G401 (cell line): ENCODE data around the gene LCA5L. TPM values are rescaled to one million over a fixed set of nuclear protein-coding genes. Genes with fewer than 3 reads are reported as not detected.
"Not testable (repeated sequence)": the region's sequence is repeated elsewhere in the genome, so short reads cannot be mapped to it uniquely, and the experiment has no call there.

Source experiments
- DNase-seq: peaks from one replicate; pipeline ENCODE4 v3.0.0-alpha.2; 2015; ENCODE audit warnings: low spot score
- in situ Hi-C: cut with HindIII; loops from 2 replicates; pipeline ENCODE4 v1.10.0; 2016; ENCODE audit warnings: low sequenced_read_pairs, mixed read lengths
- total RNA-seq: library from RNA; depleted of rRNA; stranded (reverse); fragments of >200 nt; shearing (Covaris generic); gene quantifications from 2 replicates; pipeline ENCODE4 v1.2.3, GENCODE V29; 2014

The LCA5L gene
- total RNA-seq, 1 experiment from 2014 or later = 5.0 TPM

DNA sequence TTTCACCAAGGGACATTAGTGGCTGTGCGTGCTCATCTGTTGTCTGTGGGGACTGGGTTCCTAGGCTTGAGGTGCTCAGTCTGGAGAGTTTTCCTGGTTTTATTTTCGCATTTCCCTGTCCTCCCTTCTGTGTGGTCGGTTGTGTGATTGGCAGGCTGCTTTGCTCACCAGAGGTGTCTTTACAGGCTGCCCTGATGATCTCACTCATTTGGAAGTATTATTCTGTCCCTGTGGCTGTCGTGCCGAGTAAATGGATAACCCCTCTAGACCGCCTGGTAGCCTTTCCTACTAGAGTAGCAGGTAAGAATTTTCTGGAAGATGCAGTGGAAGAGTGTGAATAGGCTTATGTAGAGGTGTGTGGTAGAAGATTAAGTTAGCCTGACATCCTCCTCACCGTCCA is 52.6 kb downstream of the LCA5L start:
- no peak for DNase-seq
- in situ Hi-C loops = no loop called here

DNA sequence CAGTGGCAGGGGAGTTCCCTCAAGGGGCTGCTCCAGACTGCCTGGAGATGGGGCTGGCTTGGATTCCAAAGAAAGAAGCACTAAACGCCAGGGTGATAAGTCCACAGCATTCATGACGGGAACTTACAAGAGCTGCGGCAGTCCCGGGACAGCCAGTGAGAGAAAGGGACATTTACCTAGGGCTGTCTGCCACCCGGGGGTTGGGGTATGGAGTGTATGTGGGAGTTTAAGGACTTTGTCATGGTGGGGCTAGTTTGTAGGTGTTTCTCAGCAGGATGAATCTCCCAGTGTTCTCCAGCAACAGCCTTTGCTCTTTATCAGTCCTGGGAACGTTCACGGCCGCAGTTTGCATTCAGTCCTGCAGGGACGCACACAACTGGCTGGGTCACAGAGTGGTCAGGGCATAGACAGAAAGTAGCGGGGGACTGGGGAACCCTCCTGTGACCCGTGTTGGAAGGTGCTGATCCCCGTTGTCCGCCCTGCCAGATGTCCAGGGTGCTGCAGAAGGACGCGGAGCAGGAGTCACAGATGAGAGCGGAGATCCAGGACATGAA is 55.3 kb downstream of the LCA5L start:
- DNase-seq = no peak
- in situ Hi-C loops = no loop called here

DNA sequence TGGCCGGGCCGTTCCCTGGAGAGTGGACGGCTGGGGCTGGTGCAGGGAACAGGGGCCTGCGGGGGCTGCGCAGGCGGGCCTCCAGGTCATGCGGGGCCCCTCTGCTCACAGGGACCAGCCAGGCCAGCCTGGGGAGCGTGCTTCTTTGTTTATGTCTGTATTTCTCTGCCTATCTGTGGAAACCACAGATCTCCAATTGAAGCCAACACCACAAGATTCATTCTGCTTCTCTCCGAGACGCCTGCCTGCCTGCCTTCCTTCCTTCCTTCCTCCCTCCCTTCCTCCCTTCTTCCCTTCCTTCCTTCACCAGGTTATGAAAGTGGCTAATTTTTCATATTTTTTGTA is 56.8 kb downstream of the LCA5L start:
- in situ Hi-C loops = no loop called here

DNA sequence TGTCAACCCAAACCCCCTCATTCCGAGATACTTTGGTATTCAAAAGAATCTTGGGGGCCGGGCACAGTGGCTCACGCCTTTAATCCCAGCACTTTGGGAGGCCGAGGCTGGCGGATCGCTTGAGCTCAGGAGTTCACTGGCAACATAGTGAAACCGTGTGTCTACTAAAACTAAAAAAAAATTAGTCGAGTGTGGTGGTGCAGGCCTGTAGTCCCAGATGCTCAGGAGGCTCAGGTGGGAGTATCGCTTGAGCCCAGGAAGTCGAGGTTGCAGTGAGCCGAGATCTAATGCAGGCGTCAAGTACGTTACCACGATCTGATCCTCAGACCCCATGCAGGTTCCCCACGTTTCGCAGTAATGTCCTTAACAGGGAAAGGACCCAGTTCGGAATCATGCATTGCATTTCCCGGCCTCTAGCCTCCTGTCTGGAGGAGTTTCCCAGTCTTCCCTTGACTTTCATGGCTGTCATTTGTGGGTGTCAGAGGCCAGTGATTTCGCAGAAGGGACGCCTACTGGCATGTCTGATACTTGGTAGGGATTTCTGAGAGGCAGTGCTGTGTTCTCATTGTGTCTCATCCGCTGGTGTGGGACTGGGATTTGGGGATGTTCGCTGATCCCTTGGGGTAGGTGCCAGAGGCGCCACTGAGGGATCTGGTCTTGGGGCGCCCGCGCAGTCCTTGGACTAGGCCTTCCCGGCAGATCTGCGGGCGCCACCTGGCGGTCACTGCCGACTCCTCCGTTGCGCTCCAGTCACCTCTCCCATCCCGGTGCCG is 57.4 kb downstream of the LCA5L start:
- DNase-seq = peak; percentile 85
- in situ Hi-C loops = no loop called here

More for the DNA sequence above, 56.8 kb downstream of the LCA5L start:
- no peak for DNase-seq

DNA sequence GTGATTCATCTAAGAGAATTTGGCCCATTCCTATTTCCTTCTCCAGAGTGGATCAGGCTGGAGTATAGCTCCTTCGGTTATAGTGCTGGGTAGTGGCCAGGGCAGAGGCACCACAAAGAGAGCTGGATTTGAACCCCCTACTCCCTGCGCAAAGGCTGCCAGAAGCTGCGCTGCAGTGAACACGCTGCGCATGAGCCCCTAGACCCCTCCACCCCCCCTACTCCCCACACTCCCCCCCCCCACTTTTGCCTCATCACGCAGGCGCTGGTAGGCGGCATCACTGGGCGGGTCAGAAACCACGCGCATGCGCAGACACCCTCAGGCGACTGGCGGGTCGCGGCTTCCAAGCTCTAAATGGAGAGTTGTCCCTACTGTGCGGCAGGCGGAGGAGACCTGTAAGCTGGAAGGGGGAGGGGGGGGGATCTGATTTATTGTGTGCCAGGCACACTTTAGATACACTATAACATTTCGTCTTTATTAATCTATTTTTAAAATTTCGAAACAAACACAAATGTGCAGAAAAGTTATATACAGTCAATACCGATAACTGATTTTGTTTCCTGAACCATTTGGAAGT is 58.0 kb downstream of the LCA5L start:
- peak; percentile 88 for DNase-seq
- in situ Hi-C loops = no loop called here

DNA sequence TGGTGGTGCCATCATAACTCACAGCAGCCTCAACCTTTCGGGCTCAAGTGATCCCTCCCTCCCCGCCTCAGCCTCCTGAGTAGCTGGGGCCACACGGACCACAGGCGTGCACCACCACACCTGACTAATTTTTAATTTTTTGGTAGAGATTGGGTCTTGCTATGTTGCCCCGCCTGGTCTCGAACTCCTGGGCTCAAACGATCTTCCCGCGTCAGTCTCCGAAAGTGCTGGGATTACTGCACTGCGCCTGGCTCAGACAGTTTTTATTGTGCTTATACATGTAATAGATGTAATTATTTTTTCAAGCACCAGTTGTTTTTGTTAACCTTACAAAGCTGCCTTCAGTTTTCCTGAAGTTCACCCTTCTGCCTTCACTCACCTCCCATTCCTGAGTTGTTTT is 58.7 kb downstream of the LCA5L start:
- in situ Hi-C loops = no loop called here
- no peak for DNase-seq

DNA sequence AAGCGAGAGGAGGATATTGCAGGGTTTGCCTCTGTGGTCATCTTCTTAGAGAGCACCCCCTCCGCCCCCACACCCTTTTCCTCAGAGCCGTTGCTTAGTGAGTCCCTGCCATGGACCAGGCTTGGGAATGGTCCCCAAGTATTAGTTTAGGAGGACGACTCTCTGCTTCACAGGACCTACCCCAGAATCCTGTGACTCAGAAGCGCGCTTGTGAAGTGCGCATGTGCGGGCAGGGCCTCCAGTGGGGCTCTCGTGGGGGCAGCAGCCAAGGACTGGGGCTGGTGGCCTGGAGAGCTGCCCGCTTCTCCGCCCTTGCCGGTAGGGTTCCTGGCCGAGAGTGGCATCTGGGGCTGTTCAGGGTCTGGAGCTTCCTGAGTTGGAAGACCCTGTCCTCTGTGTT is 59.4 kb downstream of the LCA5L start:
- DNase-seq = peak; percentile 70
- in situ Hi-C loops = no loop called here

DNA sequence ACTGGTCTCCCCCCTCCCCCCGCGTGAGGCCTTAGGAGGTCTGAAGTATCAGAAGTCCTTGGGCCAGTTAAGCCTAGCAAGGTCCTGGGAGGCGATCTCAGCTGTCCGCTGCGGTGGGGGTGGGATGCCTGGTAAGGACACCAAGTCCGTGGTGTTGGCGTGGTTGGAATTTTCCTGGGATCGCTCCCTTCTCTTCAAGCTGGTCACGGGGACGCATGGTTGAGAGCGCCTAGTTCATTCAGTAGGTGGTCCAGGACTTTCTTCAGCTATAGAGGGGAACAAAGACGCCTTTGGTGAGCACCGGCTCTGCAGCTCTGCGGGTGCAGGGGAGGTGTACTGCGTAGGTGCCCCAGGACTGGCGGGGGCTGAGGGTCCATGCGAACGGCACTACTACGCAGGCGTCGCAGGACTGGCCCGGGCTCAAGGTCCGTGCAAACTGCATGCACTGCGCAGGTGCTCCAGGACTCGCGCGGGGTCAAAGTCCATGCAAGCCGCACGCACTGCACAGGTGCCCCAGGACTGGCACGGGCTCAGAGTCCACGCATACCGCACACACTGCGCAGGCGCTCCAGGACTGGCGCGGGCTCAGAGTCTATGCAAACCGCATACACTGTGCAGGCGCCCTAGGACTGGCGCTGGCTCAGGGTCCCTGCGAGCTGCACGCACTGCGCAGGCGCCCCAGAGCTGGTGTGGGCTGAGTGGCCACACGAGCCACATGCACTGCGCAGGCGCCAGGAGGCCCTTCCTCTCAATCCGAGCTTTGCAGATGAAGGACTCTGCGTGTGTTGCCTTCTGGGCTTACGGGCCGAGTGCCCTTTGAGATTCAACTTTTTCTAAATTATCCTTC is 60.1 kb downstream of the LCA5L start:
- in situ Hi-C loops = no loop called here
- DNase-seq = peak; percentile 88

DNA sequence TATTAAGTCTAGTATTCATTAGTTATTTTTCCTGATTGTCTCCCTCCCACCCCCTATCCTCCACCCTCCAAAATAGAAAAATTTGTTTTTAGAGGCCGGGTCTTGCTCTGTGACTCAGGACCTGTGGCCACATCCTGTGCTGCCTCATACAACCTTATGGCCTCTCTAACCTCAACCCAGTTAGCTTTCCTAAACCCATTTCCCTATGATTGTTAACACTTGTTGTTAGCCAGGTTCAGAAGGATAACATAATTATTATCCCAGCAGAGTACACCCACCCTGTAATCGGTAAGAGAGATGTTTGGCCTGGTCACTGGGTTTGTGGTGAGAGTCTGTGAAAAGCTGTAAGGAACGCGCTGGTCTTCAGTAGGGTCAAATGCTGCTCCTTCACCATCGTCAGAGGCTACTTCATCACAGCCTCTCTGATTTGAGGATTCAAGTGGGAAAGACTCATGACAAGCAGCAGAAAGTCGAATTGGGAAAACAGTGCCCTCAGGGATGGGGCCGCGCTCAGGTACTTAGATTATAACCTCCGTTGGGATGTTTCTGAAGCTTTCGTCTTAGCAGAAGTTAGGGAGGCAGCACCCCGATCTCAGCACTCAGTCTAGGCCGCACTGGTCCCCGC is 60.8 kb downstream of the LCA5L start:
- in situ Hi-C loops = no loop called here

DNA sequence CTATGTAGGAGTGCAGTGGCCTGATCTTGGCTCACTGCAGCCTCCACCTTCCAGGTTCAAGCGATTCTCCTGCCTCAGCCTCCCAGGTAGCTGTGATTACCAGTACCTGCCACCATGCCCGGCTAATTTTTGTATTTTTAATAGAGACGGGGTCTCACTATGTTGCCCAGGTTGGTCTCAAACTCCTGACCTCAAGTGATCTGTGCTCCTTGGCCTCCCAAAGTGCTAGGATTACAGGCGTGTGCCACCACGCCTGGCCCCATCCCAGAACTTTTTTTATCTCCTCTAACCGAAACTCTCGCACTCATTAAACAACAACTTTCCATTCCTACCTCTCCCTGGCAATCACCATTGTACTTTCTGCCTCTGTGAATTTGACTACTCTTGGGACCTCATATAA is 63.5 kb downstream of the LCA5L start:
- in situ Hi-C loops, DNase-seq: not testable (repeated sequence)

More for the DNA sequence above, 60.8 kb downstream of the LCA5L start:
- no peak for DNase-seq

DNA sequence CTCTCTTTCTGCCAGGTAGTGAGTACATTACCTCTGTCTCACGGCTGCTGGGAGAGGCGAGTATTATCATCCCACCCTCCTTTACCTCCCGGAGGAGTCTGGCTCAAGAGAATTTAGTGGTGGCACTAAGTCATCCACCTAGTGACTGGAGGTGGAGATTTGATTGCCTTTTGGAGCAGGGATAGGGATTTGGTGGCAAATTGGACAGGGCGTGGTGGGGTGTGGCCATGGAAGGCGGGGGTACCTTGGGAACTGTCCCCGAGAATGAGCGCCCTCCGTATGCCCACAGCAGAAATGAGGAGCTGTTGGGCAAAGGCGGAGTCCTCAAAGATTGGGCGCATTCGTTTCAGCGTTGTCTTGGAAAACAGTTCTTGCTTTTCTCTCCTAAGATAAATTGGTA is 64.6 kb downstream of the LCA5L start:
- DNase-seq = peak; percentile 52
- in situ Hi-C loops = no loop called here

DNA sequence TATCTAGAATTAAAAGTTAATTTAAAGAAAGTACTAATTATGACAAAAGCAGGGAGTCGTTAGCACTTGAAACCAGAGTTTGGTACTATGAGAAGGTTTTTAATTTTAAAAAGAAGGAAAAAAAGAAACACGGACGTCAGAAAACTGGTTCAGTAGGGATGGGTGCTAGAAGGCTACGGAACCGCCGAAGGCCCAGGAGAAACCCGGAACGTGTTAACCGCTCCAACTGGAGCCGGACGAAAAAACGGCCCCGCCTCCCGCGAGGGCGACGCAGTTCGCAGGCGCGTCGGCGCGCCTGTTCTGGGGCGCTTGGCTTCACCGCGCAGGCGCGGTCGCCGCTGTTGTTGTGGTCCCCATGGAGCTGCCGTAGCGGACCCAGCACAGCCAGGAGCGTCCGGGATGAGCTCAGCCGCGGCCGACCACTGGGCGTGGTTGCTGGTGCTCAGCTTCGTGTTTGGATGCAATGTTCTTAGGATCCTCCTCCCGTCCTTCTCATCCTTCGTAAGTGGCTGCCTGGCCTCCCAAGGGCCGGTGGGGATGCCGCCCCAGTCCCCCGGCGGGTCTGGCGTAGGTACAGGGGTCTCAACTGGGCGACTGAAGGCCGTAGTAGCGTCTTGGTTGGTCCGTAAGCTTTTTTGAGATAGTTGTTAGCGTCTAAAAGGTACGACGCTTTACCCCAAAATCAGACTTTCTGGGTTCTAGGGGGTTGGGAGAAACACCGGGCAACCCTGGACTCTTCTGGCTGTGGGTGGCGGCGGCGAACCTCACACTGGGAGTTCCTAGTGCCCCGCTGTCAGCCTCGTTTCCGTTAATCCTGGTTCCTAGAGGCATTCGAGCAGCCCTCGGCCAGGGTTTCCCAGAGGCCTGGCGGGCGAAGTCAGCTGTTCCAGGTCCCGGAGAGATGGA is 65.3 kb downstream of the LCA5L start:
- peak; percentile 91 for DNase-seq
- in situ Hi-C loops = no loop called here

DNA sequence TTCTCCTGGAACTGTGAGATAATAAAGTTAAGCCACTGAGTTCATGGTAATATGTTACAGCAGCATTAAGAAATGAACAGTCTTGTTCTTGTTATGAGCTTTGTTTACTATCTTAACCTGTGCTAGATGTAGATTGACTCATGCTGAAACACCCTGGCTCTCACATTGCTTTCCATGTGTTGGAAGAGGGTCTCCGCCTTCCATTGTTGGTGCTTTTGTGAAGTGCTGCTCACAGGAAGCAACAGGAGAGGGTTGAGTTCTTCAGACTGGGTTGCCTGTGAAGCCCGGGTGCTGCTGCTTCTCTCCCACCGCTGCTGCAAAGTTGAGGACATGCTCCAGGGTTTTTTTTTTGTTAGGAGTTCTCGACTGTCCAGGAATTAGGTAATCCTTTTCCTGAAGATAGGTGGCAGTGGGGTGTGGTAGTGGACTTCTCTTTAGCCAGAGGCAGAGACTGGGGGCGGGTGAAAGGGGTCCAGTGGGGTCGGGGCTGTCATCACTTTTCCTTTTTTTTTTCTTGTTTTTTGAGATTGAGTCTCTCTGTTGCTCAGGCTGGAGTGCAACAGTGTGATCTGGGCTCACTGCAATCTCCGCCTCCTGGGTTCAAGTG is 68.0 kb downstream of the LCA5L start:
- in situ Hi-C loops = no loop called here
- no peak for DNase-seq

DNA sequence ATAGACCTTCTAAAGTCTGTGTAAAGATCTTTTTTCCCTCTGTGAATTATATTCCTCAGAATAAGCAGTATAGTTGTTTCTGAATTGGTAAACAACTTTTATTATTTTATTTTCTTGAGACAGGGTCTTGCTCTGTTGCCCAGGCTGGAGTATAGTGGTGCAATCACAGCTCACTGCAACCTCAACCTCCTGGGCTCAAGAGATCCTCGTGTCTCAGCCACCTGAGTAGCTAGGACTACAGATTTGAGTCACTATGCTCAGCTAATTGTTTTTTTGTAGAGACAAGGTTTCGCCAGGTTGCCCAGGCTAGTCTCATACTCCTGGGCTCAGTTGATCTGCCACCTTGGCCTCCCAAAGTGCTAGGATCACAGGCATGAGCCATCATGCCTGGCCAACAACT is 70.1 kb downstream of the LCA5L start:
- in situ Hi-C loops = no loop called here
- no peak for DNase-seq

DNA sequence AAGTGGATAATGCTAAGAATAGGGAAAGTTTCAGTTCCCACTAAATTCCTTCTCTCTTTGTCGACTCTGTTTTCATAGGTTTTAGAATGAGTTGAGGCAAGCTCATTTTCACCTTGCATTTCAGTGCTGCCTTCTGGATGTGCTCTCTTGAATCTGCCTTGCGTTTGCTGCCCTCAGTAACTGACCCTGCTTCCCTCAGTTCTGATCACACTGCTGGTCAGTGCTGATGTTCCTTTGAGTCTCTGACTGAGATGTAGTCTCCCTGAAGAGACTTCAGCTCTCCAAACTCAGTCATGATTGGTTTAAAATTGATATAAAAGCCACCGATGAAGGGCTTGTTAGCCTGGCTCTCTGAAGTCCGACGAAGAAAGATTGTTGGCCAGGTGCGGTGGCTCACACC is 71.5 kb downstream of the LCA5L start:
- DNase-seq = no peak
- in situ Hi-C loops = no loop called here

DNA sequence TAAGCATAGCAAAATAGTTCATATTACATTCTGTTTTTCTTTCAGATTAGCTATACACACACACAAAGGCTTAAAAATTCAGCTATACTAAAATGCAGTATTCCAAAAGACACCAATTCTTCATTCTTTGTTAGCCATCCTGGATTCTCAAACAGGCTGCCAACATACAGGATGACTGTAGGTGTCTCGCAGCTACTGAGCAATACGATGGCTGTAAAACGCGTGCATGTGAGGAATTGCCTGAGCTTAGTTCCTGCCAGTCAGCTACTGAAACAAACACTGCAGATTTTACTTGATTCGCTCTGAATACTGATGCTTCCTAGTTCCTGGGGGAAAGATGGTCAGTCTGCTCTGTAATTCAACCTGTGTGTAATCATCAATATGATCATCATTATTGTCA is 71.9 kb downstream of the LCA5L start:
- DNase-seq = peak; percentile 40
- in situ Hi-C loops = no loop called here

DNA sequence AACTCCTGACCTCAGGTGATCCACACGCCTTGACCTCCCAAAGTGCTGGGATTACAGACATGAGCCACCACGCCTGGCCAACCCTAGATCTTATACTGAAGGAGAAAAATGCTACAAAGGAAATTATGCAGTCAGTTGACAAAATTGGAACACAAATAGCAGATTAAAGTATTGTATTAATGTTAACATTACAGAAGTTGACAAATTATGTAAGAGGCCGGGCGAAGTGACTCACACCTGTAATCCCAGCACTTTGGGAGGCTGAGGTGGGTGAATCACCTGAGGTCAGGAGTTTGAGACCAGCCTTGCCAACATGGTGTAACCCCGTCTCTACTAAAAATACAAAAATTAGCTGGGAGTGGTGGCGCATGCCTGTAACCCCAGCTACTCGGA is 75.7 kb downstream of the LCA5L start:
- in situ Hi-C loops = not testable (repeated sequence)

DNA sequence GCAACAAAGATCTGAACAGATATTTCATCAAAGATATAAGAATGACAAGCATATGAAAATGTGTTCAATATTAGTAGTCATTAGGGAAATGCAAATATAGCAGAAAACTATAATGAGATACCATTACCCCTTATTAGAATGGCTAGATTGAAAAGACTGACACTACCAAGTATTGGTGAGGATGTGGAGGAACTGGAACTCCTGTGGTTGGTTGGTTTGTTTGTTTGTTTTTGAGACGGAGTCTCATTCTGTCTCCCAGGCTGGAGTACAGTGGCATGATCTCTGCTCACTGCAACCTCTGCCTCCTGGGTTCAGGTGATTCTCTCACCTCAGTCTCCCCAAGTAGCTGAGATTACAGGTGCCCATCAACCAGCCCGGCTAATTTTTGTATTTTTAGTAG is 77.8 kb downstream of the LCA5L start:
- DNase-seq = no peak
- in situ Hi-C loops = no loop called here

More for the DNA sequence above, 75.7 kb downstream of the LCA5L start:
- DNase-seq = not testable (repeated sequence)
